AG08396 (cell line): ENCODE results near the gene DENND2A.
"Not testable (repeated sequence)": the region's sequence is repeated elsewhere in the genome, so short reads cannot be mapped to it uniquely, and the experiment has no call there.

Source experiments
- DNase-seq: peaks from one replicate; pipeline ENCODE4 v3.0.0; 2012; ENCODE audit warnings: low spot score, mixed read lengths

Gene DENND2A

DNA sequence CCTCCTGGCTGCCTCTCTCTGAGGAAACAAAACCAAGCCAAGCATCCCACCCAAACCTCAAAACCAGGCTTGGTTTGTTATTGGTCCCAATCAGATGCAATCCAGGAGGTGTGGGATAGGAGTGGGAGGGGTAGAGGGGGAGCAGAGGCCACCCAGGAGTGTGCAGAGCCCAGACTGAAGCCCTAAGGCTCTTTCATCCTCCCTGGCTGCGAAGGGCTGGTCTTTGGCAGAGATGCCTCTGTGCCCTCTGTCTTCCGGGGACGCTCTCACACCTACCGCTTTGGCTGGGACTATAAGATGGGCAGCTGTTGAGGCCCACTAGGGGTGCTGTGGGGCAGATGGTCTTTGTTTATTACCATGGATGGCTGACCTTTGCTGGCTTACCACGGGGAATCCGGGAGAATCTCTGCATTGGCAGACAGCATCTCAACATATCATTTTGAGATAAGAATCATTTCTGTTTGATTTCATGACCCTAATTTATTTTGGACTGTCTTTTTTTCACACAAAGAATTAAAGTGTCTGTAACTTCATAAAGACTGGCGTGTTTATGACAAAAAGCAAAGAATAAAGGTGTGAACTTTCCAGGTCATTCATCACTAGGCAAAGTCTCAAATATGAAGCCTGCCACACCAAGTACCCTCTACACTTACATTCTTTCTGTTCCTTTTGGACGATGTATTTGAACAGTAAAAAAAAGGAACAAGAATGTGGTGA is 6.5 kb upstream of the DENND2A start:
- peak; percentile 66 for DNase-seq

DNA sequence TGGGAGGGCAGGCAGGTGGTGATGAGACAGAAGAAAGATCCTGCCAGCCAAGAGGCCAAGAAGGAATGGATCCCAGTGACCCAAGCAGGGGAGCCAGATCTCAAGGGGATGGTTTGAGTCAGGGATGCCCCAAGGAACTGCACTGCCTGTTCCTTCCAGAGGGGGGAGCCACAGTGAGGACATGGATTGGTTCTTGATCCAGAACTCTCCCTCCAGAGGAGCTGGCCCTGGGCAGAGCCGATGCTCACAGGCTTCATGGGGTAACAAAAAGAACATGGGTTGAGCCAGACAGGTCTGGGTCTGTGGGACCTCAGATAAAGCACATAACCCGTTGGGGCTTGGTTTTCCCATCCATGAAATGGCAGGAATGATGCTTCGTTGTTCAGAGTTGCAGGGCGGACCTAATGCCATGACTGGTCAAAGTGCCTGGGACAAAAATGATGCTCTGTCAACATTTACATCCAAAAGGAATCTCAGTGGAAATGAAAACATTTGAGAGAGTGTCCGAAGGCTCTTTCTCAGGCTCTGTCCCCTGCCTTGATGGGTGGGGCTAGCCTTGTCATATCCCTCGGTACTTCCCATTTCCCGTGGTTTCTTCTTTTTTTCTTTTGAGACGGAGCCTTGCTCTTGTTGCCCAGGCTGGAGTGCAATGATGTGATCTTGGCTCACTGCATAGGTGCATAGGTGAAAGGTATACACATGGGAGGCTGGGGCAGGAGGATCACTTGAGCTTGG is 4.7 kb upstream of the DENND2A start:
- DNase-seq: no peak

DNA sequence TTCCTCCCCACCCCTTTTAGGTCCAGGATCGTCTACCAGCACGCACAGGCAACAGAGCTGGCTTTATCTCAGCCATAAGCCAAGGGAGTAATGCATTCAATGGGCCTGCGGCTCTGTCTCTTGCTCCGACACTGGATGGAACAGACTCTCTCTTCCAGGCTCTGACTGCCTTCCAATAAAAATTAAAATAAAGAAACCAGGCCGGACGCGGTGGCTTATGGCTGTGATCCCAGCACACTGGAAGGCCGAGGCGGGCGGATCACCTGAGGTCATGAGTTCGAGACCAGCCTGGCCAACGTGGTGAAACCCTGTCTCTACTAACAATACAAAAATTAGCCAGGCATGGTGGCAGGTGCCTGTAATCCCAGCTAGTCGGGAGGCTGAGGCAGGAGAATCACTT is 4.1 kb upstream of the DENND2A start:
- DNase-seq: not testable (repeated sequence)

DNA sequence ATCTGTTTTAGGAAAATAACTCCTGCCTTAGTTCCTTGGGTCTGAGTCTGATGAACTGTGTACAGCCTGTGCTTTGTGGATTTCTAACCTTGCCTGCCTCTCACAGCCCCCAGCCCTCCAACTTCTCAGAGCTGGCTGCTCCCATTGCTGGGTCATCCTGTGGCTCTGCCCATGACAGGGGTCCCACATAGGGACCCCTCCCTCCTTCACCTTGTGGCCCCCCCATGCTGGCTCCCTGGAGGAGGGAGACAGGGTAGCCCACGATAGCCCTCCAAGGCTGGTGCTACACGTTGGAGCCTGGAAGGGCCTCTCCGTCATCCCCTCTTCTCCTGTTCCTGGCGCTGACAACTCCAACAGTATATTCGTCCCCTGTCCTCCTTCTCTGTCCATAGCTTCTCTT is 2.8 kb upstream of the DENND2A start:
- DNase-seq: no peak

DNA sequence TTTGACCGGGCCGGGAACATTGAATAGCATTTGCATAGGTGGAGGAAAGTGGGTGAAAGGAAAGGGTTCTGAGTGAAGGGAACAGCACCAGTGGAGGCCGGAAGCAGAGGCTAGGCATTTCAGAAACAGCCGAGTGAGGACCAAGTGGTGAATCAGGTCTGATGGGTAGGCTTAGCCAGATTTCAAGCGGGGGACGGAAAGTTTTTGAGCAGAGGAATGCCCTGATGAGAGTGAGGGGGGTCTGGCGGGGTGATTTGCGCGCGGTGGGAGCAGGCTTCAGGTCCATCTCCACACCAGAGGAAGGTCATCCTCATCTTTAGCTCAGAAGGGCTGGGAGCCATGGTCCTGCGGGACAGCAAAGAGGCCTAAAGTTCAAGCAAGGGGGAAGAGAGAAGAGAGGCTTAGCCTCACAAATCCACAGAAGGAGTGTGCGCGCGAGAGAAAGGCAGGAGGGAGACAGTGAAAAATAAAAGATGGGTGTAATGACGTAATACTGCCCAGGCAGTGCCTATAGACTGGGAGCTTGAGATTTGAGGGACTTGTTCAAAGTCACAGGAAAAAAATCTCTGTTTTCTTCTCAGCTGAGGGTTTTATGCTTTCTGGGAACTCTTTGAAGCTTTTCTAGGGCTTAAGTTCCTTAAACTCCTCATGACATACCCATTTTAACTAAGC is 1.0 kb upstream of the DENND2A start:
- no peak for DNase-seq

DNA sequence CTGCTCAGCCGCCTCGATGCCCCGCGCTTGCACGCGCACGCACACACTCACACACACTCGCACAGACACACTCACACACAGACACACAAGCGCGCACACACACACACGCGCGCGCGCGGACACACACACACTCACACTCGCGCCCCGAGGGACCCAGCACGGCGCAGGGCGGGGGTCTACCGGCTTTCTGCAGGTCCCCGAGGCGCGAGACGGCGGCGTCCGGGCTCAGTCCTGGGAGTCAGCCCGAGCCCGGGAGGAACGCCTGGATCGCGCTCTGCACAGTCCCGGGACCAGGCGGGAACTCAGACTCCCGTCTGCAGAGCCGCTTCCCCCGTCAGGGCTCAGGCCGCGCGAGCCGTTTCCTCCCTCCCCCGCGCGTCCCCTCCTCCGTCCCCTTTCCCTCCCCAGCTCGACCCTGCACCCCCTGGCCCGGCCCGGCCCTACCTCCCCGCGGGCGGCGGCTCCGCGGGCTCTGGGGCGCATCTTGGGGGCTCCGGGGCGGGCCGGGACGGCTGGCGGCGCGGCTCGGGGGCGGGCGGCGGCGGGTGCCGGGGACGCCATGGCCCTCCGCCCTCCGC is 464 bp downstream of the DENND2A start:
- DNase-seq: peak; percentile 80

DNA sequence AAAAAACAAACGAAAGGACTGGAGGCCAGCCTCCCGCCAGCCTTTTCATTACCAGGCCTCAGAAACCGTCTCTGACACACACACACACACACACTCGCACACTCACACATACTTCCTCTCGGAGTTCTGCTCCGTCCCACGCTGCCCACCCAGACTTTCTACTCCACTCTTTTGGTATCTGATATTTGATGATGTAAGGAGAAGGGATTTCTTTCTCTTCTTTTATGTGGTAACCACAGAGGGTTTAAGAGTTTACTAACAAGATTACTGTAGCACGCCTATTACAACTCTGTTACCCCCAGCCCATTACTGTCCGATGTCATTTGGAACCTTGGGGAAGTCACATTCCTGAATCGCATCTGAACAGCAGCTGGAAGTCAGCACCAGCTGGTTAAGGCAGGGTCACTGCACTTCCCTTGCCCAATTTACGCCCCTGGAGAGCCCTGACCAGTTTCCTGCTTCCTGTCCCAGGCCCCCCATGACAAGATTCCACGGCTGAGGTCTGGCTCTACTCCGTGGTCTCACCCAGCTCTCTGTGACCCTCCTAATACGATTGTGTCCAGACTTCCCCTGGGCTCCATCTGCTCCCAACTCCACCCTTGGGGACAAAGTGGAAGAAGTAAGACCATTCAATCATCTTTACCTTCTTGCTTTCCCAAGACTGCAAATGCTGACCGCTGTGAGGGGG is 1.1 kb downstream of the DENND2A start:
- peak; percentile 48 for DNase-seq

DNA sequence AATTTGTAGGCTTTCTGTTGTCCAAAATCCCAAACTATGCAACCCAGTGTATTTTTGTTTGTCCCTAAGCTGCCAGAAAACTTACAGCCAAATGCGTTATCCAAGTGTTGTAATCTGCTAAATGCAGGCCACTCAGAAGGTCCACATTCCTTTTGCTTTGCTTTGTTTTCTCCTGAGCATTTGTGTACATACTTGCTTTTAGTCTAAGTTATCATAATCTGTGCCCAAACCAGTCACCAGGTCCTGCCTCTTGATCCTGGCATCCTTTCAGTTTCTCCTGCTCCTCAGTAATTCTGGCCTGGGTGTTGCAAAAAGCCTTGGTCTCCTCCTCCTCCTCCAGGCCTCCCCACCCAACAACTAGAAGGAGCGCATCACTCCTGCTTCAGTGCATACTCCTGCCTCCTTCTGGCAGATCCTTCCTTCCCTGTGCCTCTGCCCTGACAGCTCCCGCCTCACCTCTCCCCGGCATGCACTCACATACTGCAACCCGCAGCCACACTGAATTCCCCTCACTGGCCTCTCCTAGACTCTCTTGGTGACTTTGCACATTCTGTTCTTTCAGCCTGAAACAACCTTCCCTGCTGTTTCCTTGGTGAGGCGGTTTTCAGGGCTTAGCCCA is 2.3 kb downstream of the DENND2A start:
- peak; percentile 81 for DNase-seq

DNA sequence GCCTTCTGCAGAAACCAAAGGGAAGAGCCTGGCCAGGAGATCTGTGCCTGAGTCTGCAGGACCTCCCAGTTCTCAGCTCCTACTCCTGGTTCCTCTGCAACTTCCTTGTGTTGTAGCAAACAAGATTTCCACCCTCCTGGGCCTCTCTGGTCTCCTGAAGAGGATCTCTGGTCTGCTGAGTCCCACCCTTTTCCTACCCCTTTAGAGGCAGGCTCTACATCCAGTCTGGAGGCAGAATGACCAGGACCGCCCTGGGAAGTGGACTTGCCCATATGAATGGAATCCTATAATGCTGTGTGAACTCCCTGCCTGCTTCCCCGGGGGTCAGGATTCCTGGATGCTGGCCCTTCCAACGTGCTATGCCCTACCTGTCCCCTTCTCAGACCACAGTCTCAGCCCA is 3.2 kb downstream of the DENND2A start:
- DNase-seq: no peak

DNA sequence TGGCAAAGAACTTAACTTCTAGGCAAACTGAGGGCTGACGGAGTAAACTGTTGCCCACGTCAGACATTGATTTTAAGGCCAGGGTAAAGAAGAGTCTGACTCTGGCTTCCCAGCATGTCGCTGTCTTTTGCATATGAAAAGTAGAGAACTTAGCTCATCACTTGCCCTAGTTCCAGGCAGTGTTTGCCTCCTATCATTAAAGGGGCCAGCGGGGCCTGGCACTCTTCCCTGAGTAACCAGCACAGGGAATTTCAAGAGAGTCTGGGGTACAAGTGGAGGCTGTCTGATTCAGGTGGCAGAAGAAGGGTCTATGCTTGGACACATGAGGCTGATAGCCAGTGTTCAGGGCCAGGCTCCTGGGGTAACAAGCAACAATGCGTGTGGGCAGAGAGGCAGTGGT is 4.8 kb downstream of the DENND2A start:
- no peak for DNase-seq

DNA sequence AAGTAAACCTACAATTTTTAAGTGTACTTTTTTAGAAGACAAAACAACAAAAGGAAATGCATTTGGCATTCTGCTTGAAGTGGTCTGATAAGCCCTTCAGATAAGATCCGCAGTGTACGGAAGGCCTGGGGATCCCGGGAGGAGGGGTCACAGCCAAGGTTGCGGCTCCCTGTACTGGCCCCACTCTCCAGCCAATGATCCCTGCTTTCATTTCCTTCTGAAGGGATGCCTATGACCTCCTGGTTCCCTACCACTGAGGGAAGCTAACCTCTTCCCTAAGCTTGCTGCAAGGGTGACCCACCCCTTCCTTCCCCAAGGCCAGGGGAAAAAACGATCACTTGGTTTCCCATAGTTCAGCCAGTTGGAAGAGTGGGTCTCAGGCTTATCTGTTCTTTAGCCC is 5.3 kb downstream of the DENND2A start:
- DNase-seq: no peak

DNA sequence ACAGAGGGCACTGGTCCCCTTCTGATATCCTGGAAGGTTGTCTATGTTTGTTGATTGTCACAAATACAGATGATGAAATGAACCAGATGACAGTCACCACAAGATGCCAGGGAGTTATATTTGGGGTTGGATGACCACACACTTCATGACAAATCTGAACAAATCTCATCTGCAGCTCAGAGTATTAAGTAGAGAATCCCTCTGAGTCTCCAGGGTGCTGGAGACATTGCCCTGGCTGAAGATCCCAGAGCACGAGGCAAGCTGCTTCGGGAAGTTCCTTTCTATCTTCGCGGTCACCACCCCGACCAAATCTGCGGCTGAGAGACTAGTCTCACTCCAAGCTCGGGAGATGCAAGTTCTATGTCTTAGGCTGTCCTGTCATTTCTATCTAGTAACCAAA is 9.0 kb downstream of the DENND2A start:
- no peak for DNase-seq

DNA sequence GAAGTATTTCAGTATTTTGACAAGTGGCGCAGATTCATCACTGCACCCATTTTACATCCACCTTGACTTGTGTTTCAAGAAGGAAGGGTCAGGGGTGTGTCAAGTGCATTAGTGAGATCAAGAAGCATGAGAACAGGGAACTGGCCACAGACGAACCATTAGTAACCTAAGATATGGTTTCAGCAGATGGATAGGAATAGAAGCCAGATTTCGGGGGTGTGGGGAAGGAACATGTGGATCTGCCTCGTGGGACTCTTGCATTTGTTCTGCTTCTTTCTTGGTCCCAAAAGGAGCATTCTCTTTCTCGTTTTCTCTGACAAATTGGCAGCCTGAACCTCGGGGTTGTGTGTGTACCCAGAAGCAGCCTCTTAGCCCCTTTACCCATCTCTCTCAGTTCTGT is 9.6 kb downstream of the DENND2A start:
- DNase-seq: no peak

DNA sequence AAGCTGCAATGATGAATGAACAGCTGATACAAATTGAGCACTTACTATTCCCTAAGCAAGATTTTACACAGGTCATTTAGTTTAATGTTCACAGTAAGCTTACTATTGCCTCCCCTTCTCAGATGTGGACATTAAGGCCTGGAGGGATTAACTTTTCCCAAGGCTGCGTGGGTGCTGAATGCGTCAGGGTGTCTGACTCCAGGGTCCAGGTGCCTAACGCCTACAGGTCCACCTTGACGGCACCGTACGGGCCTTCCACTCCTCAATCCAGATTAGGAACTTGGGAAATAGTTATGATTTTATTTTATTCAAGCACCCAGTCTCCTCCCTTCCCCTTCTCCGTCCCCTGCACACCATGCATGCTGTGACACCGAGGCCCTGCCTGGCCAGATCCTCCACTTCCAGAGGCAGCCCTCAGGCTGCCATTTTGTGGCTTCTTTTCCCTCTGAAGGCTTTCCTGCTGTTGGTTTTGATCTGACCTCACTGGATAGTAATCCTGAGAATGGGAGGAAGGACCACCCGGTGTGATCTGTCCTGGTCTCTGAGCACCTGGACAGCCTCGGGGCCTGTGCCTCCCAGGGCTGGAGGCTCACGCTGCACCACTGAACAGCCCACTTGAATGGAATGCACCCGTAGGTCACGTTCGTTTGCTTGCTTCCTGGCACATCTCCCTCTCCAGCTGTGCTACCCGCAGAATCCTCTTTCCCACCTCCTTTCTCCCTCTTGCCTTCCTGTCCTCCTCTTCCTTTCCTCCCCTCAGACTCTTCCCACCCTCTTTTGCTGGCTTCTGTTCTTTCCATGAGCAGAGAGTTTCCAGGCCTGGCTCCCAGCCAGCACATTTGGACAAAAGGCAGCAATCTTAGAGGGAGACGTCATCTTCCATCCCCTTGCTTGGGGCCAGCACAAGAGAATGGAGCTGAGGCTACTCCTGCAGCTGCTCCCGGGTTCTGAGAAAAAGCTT is 14.4 kb downstream of the DENND2A start:
- DNase-seq: peak; percentile 82

DNA sequence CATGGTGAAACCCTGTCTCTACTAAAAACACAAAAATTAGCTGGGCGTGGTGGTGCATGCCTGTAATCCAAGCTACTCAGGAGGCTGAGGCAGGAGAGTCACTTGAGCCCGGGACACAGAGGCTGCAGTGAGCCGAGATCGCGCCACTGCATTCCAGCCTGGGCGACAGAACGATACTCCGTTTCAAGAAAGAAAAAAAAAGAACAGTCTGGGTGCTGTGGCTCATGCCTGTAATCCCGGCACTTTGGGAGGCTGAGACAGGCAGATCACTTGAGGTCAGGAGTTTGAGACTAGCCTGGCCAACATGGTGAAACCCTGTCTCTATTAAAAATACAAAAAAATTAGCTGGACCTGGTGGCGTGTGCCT is 15.4 kb downstream of the DENND2A start:
- not testable (repeated sequence) for DNase-seq

DNA sequence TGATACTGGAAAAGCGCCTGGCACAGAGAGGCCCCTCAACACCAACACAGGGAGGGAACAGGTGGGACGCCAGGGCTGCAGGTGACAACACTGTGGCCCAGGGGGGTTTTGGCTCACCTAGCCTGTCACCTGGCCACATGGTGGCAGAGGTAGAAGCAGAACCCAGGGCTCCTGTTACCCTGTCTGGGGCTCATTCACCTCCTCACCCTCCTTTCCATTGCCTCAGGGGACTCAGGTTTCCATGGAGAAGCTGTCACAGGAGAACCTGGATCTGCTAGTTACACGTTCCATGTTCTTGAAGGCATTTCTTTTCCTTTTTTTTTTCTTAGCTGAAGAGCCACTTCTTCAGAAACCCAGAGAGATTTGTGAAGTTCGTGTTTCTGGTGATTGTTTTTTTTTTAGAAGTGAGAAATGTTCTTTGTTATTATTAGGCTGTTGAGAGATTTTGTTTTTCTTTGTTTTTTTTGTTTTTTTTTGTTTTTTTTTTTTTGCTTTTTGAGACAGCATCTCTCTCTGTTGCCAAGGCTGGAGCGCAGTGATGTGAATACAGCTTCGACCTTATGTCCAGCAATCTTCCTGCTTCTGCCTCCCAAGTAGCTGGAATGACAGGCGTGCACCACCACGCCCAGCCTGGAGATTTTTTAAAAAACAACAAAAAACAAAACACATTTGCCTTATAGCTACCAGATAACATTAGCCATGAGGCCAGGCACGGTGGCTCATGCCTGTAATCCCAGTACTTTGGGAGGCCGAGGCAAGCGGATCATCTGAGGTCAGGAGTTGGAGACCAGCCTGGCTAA is 16.0 kb downstream of the DENND2A start:
- no peak for DNase-seq

DNA sequence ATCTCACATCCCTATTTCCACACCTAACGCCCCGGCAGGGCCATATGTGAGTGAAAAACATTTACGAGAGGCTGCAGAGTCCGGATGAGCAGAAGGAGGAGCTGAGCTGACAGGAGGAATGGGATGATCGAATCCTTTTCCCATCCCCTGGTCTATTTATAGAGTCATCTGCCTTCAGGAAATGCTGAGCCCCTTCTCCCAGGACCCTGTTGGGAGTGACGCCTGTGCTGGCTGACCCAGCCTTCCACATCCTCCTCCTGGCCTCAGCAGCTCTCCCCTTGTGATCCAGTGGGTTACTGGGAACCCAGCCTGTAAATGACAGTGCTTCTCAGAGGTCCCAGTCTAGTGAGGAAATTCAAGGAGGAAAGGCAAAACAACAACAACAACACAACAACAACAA is 16.6 kb downstream of the DENND2A start:
- no peak for DNase-seq

DNA sequence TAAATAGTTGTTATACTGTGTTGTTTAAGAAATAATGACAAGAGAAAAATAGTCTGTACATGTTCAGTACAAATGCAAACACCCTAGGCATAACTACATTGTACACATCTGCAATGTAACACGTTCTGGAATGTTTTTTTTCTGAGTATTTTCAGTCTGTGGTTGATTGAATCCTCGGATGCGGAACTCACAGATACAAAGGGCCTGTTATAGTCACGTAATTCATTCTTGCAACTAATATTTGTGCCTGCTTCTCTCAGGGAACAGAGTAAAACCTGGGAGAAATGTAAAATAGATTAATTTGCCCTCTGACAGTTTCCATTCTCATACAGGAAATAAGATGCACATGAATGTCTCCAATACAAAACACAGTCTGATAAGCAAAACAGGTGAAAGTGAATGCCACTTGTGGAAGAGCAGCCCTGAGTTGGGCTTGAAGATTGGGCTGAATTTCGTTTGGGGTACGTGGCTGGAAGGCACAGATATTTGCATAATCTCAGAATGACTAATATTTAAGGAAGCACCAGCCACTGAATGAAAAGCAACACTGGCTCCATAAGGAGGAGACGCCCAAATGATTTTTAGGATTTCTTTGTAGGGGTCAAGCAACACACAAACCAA is 19.1 kb downstream of the DENND2A start:
- no peak for DNase-seq

DNA sequence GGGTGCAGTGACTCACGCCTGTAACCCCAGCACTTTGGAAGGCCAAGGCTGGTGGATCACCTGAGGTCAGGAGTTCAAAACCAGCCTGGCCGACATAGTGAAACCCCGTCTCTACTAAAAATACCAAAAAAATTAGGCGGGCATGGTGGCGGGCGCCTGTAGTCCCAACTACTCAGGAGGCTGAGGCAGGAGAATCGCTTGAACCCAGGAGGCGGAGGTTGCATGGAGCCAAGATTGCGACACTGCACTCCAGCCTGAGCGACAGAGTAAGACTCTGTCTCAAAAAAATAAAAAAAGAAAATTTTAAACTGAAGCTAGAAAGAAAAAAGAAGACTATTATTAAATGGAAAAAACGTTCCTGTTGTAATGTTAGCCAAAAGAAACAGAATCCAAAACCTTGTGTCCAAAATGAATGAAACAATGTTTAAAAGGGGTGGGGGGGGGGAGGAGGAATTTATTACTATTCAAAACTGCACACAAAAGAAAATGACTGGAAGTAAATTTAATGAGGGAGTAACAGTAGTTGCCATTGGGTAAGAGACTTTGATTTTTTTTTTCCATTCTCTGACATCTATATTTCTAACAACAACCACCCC is 20.6 kb downstream of the DENND2A start:
- not testable (repeated sequence) for DNase-seq
